Thyroid gland (tissue), 4 donors: ENCODE measurements around the gene EXD3. TPM values are rescaled to one million over a fixed set of nuclear protein-coding genes. Genes with fewer than 3 reads are reported as not detected.
"Not testable (repeated sequence)": the region's sequence is repeated elsewhere in the genome, so short reads cannot be mapped to it uniquely, and the experiment has no call there.

Experiments
- DNase-seq, 2 donors: peaks; one replicate each; pipeline ENCODE4 v3.0.0-alpha.2; 2019
- H3K27ac ChIP-seq, 3 donors: fragments of 200-600 bp; sonication (generic); 1 replicate in 2 of 3; 2 replicates in 1 of 3; pipeline ENCODE4 v1.5.1; 2016 to 2019; ENCODE audit warnings: mild to moderate bottlenecking in 1 of 3, moderate library complexity in 1 of 3
- H3K27me3 ChIP-seq: fragments of 200-600 bp; sonication (generic); one replicate; pipeline ENCODE4 v1.5.1; 2019
- H3K36me3 ChIP-seq, 2 donors: fragments of 200-600 bp; sonication (generic); one replicate each; pipeline ENCODE4 v1.5.1; 2016 to 2019
- H3K4me1 ChIP-seq, 2 donors: fragments of 200-600 bp; sonication (generic); one replicate each; pipeline ENCODE4 v1.5.1; 2017 to 2019
- H3K4me3 ChIP-seq, 3 donors: fragments of 200-600 bp; sonication (generic); replicated peaks in 1 of 3; 1 replicate in 2 of 3; 2 replicates in 1 of 3; pipeline ENCODE4 v1.5.1; 2016; ENCODE audit warnings: mild to moderate bottlenecking in 1 of 3
- H3K9me3 ChIP-seq: fragments of 200-600 bp; sonication (generic); one replicate; pipeline ENCODE4 v1.5.1; 2017
- POLR2A ChIP-seq, 2 donors: fragments of 450-650 bp; IDR thresholded peaks; one replicate each; pipeline ENCODE4 v1.6.1; 2017; ENCODE audit warnings: antibody characterized with exemption in 2 of 2, mild to moderate bottlenecking in 2 of 2, moderate library complexity in 1 of 2
- WGBS, 2 donors: methylation state at CpG; one replicate each; pipeline ENCODE4 v1.1.5; 2017; 5-methylcytosine and 5-hydroxymethylcytosine counted together
- intact Hi-C: fragments of 100-400 bp; cut with DNase I; formaldehyde crosslinking; loops from one replicate; pipeline ENCODE4 v1.15.1; 2023
- total RNA-seq, 4 donors: library from RNA; depleted of rRNA; stranded (reverse); fragments of >200 nt; gene quantifications; one replicate each; pipeline ENCODE4 v1.2.3, GENCODE V29; 2016
- TF ChIP-seq, protein P1 (sequence below), 6 experiments: fragments of 200-600 bp in 3 of 6; fragments of 450-650 bp in 3 of 6; sonication (generic) in 3 of 6; IDR thresholded peaks; one replicate each; pipeline ENCODE4 v1.5.1; 2016 to 2019; ENCODE audit warnings: antibody characterized with exemption in 6 of 6, mild to moderate bottlenecking in 2 of 6, inconsistent platforms in 1 of 6, moderate library complexity in 1 of 6

EXD3 gene
- 10 to 100 TPM; 13.0 to 32.0 (median 26.6) TPM for total RNA-seq

GRCh38 chr9:137422604-137423513, at the start of gene EXD3, which contains the start of gene NOXA1:
Gene EXD3, minus strand, starts transcription at chr9:137423162. Its CDS starts 27,805 bp downstream, at chr9:137395357.
Gene NOXA1, plus strand, starts transcription at chr9:137423393. Its CDS starts 137 bp downstream, at chr9:137423530.
- no peaks in the 10 kb centered on the region for H3K9me3 ChIP-seq
- TF ChIP-seq, protein P1, sequence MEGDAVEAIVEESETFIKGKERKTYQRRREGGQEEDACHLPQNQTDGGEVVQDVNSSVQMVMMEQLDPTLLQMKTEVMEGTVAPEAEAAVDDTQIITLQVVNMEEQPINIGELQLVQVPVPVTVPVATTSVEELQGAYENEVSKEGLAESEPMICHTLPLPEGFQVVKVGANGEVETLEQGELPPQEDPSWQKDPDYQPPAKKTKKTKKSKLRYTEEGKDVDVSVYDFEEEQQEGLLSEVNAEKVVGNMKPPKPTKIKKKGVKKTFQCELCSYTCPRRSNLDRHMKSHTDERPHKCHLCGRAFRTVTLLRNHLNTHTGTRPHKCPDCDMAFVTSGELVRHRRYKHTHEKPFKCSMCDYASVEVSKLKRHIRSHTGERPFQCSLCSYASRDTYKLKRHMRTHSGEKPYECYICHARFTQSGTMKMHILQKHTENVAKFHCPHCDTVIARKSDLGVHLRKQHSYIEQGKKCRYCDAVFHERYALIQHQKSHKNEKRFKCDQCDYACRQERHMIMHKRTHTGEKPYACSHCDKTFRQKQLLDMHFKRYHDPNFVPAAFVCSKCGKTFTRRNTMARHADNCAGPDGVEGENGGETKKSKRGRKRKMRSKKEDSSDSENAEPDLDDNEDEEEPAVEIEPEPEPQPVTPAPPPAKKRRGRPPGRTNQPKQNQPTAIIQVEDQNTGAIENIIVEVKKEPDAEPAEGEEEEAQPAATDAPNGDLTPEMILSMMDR (IDR thresholded peaks at IDR 0.05), result peak in 5 of 6 experiments; percentile 30 to 91 (median 78)
- peak in 1 of 2 donors; percentile 63 for TF ChIP-seq POLR2A (IDR thresholded peaks at IDR 0.05)
- H3K36me3 ChIP-seq, result no peaks in the 10 kb centered on the region
- WGBS, 2 donors, result 0% methylated on average over 1 to 11 of the region's 113 CpGs
- intact Hi-C loops, result no loop called here
- peak; percentile 92 to 94 for DNase-seq
- peak within 1 kb of the TSS; percentile 54 to 83 (median 70) for H3K27ac ChIP-seq
- no peaks in the 10 kb centered on the region for H3K27me3 ChIP-seq
- peak within 1 kb of the TSS; percentile 37 to 97 (median 65) for H3K4me3 ChIP-seq
- peaks cover 7 to 18% of the 10 kb centered on the region in 2 donors for H3K4me1 ChIP-seq

GRCh38 chr9:137470785-137471184, 47.8 kb upstream of the EXD3 start:
- H3K27me3 ChIP-seq, result no peaks in the 10 kb centered on the region
- H3K4me1 ChIP-seq, result no peaks in the 10 kb centered on the region
- H3K9me3 ChIP-seq, result no peaks in the 10 kb centered on the region
- intact Hi-C loops, result no loop called here
- H3K36me3 ChIP-seq, result no peaks in the 10 kb centered on the region
- TF ChIP-seq, protein P1 (IDR thresholded peaks at IDR 0.05), result no peak
- TF ChIP-seq POLR2A (IDR thresholded peaks at IDR 0.05), result no peak
- H3K27ac ChIP-seq, result no peak overlapping the region
- no peak for DNase-seq
- 82 to 87% methylated on average over 7 of the region's 7 CpGs for WGBS, 2 donors
- no peak overlapping the region for H3K4me3 ChIP-seq

DNA sequence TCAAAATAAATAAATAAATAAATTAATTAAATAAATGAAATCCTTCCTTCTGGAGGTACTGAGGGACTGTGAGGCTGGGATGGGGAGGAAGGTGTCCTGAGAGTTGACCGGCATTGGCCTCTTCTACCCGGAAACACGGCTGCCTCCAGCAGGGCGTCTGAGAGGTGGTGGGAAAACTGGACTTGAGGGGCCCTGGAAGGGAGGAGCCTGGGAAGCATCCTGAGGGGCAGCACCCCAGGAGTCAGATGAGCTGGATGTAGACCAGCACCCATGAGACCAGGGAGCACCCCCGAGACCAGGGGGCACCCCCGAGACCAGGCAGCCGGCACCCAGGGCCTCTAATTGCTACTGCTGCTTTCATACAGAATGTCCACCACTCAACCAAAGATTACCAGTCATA, 44.9 kb upstream of the EXD3 start:
- WGBS, 2 donors, result 95% methylated on average over 7 of the region's 7 CpGs
- no peak overlapping the region for H3K27ac ChIP-seq
- no peak overlapping the region for H3K4me3 ChIP-seq
- intact Hi-C loops, result no loop called here
- H3K9me3 ChIP-seq, result no peaks in the 10 kb centered on the region
- TF ChIP-seq POLR2A (IDR thresholded peaks at IDR 0.05), result no peak
- TF ChIP-seq, protein P1 (IDR thresholded peaks at IDR 0.05), result no peak
- no peaks in the 10 kb centered on the region for H3K4me1 ChIP-seq
- H3K36me3 ChIP-seq, result no peaks in the 10 kb centered on the region
- H3K27me3 ChIP-seq, result no peaks in the 10 kb centered on the region
- no peak for DNase-seq

DNA sequence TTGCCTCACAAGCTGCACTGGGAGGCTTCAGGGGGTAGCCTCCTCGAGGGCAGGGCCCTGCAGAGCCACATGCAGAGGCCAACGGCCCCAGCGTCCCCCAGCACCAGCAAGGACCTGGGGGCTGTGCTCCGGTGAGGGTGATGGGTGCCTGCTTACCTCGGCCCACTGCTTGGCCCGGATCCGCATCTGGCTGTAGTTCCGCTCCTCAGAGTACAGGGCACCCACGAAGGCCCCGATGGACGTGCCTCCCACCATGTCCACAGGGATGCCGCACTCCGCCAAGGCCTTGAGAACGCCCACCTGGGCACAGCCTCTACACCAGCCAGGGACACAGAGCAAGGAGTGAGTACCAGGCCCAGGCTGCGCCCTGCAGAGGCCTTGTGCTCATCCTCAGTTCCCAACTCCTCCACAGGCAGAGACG, 44.2 kb upstream of the EXD3 start:
- 87 to 90% methylated on average over 8 to 15 of the region's 16 CpGs for WGBS, 2 donors
- no peak for TF ChIP-seq POLR2A (IDR thresholded peaks at IDR 0.05)
- TF ChIP-seq, protein P1 (IDR thresholded peaks at IDR 0.05), result no peak
- no peaks in the 10 kb centered on the region for H3K9me3 ChIP-seq
- no peaks in the 10 kb centered on the region for H3K4me1 ChIP-seq
- no peaks in the 10 kb centered on the region for H3K36me3 ChIP-seq
- intact Hi-C loops, result no loop called here
- no peak overlapping the region for H3K27ac ChIP-seq
- no peak for DNase-seq
- no peaks in the 10 kb centered on the region for H3K27me3 ChIP-seq
- no peak overlapping the region for H3K4me3 ChIP-seq

DNA sequence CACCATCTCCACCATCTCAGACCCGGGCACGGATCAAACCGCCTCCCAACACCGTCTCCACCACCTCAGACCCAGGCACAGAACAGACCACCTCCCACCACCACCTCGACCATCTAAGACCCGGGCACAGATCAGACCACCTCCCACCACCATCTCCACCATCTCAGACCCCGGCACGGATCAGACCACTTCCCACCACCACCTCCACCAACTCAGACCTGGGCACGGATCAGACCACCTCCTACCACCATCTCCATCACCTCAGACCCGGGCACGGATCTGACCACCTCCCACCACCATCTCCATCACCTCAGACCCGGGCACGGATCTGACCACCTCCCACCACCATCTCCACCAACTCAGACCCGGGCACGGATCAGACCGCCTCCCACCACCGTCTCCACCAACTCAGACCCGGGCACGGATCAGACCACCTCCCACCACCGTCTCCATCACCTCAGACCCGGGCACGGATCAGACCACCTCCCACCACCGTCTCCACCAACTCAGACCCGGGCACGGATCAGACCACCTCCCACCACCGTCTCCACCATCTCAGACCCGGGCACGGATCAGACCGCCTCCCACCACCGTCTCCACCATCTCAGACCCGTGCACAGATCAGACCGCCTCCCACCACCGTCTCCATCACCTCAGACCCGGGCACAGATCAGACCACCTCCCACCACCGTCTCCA, 43.6 kb upstream of the EXD3 start:
- DNase-seq, H3K27ac ChIP-seq, H3K4me3 ChIP-seq, H3K4me1 ChIP-seq, intact Hi-C loops, H3K9me3 ChIP-seq, H3K27me3 ChIP-seq, H3K36me3 ChIP-seq: not testable (repeated sequence)
- 87 to 90% methylated on average over 35 of the region's 35 CpGs for WGBS, 2 donors
